Astrocyte (in vitro differentiated cells and primary cell): Measurements from ENCODE around the gene AKAIN1. TPM values are rescaled to one million over a fixed set of nuclear protein-coding genes. Genes with fewer than 3 reads are reported as not detected.

Experiments used
- DNase-seq: peaks from one replicate; pipeline ENCODE4 v3.0.0-alpha.2; 2010; ENCODE audit warnings: low read depth
- FAIRE-seq: peaks from 2 replicates; lab custom pipeline; 2011; peaks lifted over from hg19 to GRCh38; lab: Jason Lieb, UNC
- H2AFZ ChIP-seq: 2 replicates; pipeline ENCODE4 v1.6.0; 2012; ENCODE audit warnings: low read depth, low read length, inconsistent platforms
- H3K27ac ChIP-seq: 2 replicates; pipeline ENCODE4 v1.5.1; 2011; ENCODE audit warnings: low read depth, low read length, inconsistent platforms
- H3K27me3 ChIP-seq: 2 replicates; pipeline ENCODE4 v1.6.0; 2011; ENCODE audit warnings: low read length, inconsistent platforms; ENCODE audit not compliant: insufficient read depth
- H3K36me3 ChIP-seq: 2 replicates; pipeline ENCODE4 v1.5.1; 2011; ENCODE audit warnings: low read length, inconsistent platforms; ENCODE audit not compliant: insufficient read depth
- H3K4me1 ChIP-seq: 2 replicates; pipeline ENCODE4 v1.5.1; 2011; ENCODE audit warnings: low read length, inconsistent platforms; ENCODE audit not compliant: insufficient read depth
- H3K4me2 ChIP-seq: 2 replicates; pipeline ENCODE4 v1.6.0; 2012; ENCODE audit warnings: low read length, inconsistent platforms
- H3K4me3 ChIP-seq: 2 replicates; pipeline ENCODE4 v1.5.1; 2011; ENCODE audit warnings: low read depth, mild to moderate bottlenecking, low read length, inconsistent platforms; ENCODE audit not compliant: insufficient read depth
- H3K79me2 ChIP-seq: 2 replicates; pipeline ENCODE4 v1.6.0; 2012; ENCODE audit warnings: mild to moderate bottlenecking, low read length, inconsistent platforms; ENCODE audit not compliant: insufficient read depth
- H3K9ac ChIP-seq: 2 replicates; pipeline ENCODE4 v1.6.0; 2012; ENCODE audit warnings: mild to moderate bottlenecking, low read length, inconsistent platforms
- H3K9me3 ChIP-seq: 2 replicates; pipeline ENCODE4 v1.5.1; 2012; ENCODE audit warnings: low read depth, mild to moderate bottlenecking, low read length, inconsistent platforms; ENCODE audit not compliant: insufficient read depth
- H4K20me1 ChIP-seq: 2 replicates; pipeline ENCODE4 v1.6.0; 2012; ENCODE audit warnings: low read length, inconsistent platforms; ENCODE audit not compliant: insufficient read depth
- H3K27ac Mint-ChIP-seq: one replicate; pipeline ENCODE4 v1.8.0; 2021; ENCODE audit warnings: mild to moderate bottlenecking, mixed read lengths; ENCODE audit not compliant: unreplicated experiment
- H3K27me3 Mint-ChIP-seq: one replicate; pipeline ENCODE4 v1.8.0; 2021; ENCODE audit warnings: low read depth, mixed read lengths; ENCODE audit not compliant: unreplicated experiment
- H3K36me3 Mint-ChIP-seq: one replicate; pipeline ENCODE4 v1.8.0; 2021; ENCODE audit warnings: low read depth, mixed read lengths; ENCODE audit not compliant: unreplicated experiment
- H3K4me1 Mint-ChIP-seq: one replicate; pipeline ENCODE4 v1.8.0; 2021; ENCODE audit warnings: low read depth, mixed read lengths; ENCODE audit not compliant: unreplicated experiment
- H3K4me3 Mint-ChIP-seq: one replicate; pipeline ENCODE4 v1.8.0; 2021; ENCODE audit warnings: mild to moderate bottlenecking, moderate library complexity, mixed read lengths; ENCODE audit not compliant: unreplicated experiment
- H3K9me3 Mint-ChIP-seq: one replicate; pipeline ENCODE4 v1.8.0; 2021; ENCODE audit warnings: mild to moderate bottlenecking, mixed read lengths; ENCODE audit not compliant: unreplicated experiment
- CTCF ChIP-seq: IDR thresholded peaks from 2 replicates; pipeline ENCODE4 v1.5.1; 2011; ENCODE audit warnings: low read depth, mild to moderate bottlenecking, inconsistent platforms, low read length, moderate library complexity; ENCODE audit not compliant: insufficient read depth
- EZH2 ChIP-seq: IDR thresholded peaks from 2 replicates; pipeline ENCODE4 v1.6.1; 2012; ENCODE audit warnings: mild to moderate bottlenecking, low read length, inconsistent platforms; ENCODE audit not compliant: insufficient read depth
- total RNA-seq: library from RNA; stranded (reverse); gene quantifications from 2 replicates; pipeline ENCODE4 v1.2.1, GENCODE V29; 2021

AKAIN1 gene
- total RNA-seq, 1 donor from 2014 or later, result not detected

GRCh38 chr18:5095239-5095638 is 101.8 kb downstream of the AKAIN1 start:
- H3K9me3 ChIP-seq, result no peaks in the 10 kb centered on the region
- Mint-ChIP-seq H3K4me3 (no peak overlapping the region), H3K9me3 (peaks cover 8% of the 10 kb centered on the region), H3K4me1 (peaks cover 24% of the 10 kb centered on the region), H3K27me3 (no peaks in the 10 kb centered on the region), H3K27ac (no peak overlapping the region), H3K36me3 (no peaks in the 10 kb centered on the region)
- H3K4me1 ChIP-seq, result no peaks in the 10 kb centered on the region
- H3K27me3 ChIP-seq, result no peaks in the 10 kb centered on the region
- FAIRE-seq (no peak), DNase-seq (no peak)
- no peak for TF ChIP-seq EZH2
- TF ChIP-seq CTCF, result no peak
- H4K20me1 ChIP-seq, result no peaks in the 10 kb centered on the region
- H3K27ac ChIP-seq, result no peak overlapping the region
- H3K79me2 ChIP-seq, result no peaks in the 10 kb centered on the region
- H2AFZ ChIP-seq, result no peak overlapping the region
- no peak overlapping the region for H3K4me3 ChIP-seq
- no peak overlapping the region for H3K4me2 ChIP-seq
- no peak overlapping the region for H3K9ac ChIP-seq
- no peaks in the 10 kb centered on the region for H3K36me3 ChIP-seq

- H3K27me3 ChIP-seq, result no peaks in the 10 kb centered on the region
- Mint-ChIP-seq H3K4me3 (no peak overlapping the region), H3K4me1 (peaks cover 24% of the 10 kb centered on the region), H3K36me3 (no peaks in the 10 kb centered on the region), H3K27me3 (no peaks in the 10 kb centered on the region), H3K9me3 (peaks cover 7% of the 10 kb centered on the region), H3K27ac (no peak overlapping the region)
- no peak for DNase-seq
- no peak overlapping the region for H3K4me3 ChIP-seq
- H3K79me2 ChIP-seq, result no peaks in the 10 kb centered on the region
- no peaks in the 10 kb centered on the region for H3K4me1 ChIP-seq
- no peak for FAIRE-seq
- no peaks in the 10 kb centered on the region for H3K36me3 ChIP-seq
- TF ChIP-seq EZH2, result no peak
- TF ChIP-seq CTCF, result no peak
- H3K9ac ChIP-seq, result no peak overlapping the region
- H2AFZ ChIP-seq, result no peak overlapping the region
- no peaks in the 10 kb centered on the region for H4K20me1 ChIP-seq
- no peak overlapping the region for H3K4me2 ChIP-seq
- H3K9me3 ChIP-seq, result no peaks in the 10 kb centered on the region
- H3K27ac ChIP-seq, result no peak overlapping the region
Observed at GRCh38 chr18:5093902-5094301, 103.2 kb downstream of the AKAIN1 start.

Other genes starting within 250 kb of the AKAIN1 start
- gene ZBTB14, start 98.5 kb upstream of the AKAIN1 start, total RNA-seq, result 8.5 and 9.0 TPM in 2 replicates